HG02610 (cell line): Measurements from ENCODE around the gene HMGCR.
A peak's percentile ranks its signal among the peaks of the same experiment; 100 is the strongest.
"Not testable (repeated sequence)": the region's sequence is repeated elsewhere in the genome, so short reads cannot be mapped to it uniquely, and the experiment has no call there.

ENCODE experiments used
- ATAC-seq: cut with Tn5 transposase; IDR thresholded peaks from one replicate; pipeline ENCODE4 v1.9.1; 2021; ENCODE audit warnings: mild to moderate bottlenecking, moderate library complexity; ENCODE audit not compliant: unreplicated experiment

HMGCR gene

DNA sequence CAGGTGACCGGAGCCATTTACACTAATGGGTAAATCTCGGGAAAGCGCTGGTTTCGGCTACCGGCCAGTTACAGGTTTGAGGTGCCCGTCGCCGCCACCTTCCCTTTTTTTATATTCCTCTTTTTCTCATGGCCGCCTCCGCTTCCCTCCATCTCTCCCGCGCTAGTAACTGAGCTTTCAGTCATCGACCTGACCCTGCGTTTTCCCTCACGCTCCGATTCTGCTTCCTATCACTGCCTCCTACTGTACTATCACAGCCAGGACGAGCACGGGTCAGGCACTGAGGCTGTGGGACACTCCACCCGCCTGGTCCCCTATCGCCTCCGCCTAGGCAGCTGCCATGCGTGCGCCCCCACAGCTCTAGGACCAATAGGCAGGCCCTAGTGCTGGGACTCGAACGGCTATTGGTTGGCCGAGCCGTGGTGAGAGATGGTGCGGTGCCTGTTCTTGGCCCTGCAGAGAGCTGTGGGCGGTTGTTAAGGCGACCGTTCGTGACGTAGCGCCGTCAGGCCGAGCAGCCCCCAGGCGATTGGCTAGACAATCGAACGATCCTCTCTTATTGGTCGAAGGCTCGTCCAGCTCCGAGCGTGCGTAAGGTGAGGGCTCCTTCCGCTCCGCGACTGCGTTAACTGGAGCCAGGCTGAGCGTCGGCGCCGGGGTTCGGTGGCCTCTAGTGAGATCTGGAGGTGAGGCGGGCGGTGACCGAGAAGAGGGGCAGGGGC, at the start of gene HMGCR:
Gene HMGCR, plus strand, starts transcription at position 606 of the 722 bp plus-strand sequence. CDS start 5,386 bp downstream, outside the sequence.
- ATAC-seq, result peak; percentile 98

DNA sequence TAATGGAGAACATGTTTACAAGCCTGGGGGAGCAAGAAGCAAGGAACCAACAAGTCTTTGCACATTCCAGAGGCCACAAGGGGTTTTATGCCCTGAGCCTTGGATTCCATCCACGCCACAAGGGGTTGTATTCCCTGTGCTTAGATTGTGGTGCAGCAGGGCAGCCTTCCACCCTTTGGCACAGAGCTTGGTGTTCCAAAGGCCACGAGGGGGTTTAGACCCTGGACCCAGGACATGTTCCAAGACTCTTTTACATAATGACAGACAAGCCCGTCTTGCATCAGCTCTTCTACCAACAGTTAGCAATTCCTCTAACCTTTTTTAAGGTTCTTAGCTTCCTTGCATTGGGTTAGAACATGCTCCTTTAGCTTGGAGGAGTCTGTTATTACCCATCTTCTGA, 45.2 kb upstream of the HMGCR start:
- not testable (repeated sequence) for ATAC-seq

DNA sequence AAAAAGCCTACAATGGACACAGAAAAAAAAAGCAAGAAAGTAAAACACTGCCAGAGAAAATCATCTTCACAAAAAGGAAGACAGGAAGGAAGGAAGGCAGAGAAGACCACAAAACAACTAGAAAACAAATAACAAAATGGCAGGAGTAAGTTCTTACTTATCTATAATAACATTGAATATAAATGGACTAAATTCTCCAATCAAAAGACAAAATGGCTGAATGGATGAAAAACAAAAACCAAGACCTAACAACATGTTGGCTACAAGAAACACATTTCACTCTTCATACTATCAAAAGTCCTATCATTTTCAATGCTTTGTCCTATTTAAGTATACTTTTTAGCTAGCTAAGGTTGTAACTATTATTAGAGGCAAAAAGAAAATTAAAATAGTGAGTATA, 36.9 kb upstream of the HMGCR start:
- ATAC-seq, result no peak

DNA sequence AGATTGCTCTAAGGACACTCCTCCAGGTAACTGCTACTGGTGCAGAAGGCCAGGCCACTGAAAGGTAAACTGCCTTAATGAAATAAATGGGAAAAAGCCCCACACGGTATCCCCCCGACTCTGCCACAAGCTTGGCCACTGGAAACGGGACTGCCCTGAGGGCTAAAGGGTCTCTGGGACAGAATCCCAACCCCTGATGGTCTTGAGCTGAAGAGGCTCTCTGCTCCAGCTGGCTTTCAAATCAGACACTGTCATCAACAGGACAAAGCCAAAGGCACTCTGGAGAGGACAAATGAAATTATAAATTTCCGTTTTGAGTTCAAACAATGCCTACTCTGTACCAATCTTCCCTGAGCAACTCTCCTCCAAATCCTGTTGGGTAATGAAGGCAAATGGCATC, 33.6 kb upstream of the HMGCR start:
- ATAC-seq, result no peak

GRCh38 chr5:75304486-75304885, 32.5 kb upstream of the HMGCR start:
- not testable (repeated sequence) for ATAC-seq

- ATAC-seq, result no peak
These were observed 30.3 kb upstream of the HMGCR start for GRCh38 chr5:75306746-75307145.

DNA sequence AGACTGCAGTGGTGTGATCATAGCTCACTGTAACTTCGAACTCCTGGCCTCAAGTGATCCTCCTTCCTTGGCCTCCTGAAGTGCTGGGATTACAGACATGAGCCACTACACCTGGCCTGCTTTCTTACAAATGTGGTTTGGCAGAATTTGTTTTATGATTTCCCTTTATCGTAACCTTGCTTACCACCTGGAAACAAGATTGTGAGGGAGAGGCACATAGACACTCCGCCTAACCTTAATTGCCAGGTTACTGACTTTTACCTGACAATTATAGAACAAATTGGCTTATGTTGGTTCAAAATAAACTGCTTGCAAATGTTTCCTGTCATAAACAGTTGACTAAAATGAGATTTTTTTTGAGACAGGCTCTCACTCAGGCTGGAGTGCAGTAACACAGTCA, 26.8 kb upstream of the HMGCR start:
- no peak for ATAC-seq

DNA sequence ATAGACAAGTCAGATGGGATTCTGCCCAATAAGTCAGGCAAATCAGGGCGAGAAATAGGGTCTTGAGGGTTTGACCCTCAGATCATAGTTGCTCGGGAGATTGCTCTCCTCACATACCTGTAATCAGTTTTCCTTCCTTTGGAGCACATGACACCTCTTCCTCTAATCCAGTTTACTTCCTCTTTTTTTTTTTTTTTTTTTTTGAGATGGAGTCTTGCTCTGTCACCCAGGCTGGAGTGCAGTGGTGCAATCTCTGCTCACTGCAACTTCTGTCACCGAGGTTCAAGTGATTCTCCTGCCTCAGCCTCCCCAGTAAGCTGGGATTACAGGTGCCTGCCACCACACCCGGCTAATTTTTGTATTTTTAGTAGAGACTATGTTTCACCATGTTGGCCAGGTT, 17.9 kb upstream of the HMGCR start:
- ATAC-seq, result not testable (repeated sequence)

GRCh38 chr5:75319638-75320037, 17.4 kb upstream of the HMGCR start:
- ATAC-seq, result no peak

DNA sequence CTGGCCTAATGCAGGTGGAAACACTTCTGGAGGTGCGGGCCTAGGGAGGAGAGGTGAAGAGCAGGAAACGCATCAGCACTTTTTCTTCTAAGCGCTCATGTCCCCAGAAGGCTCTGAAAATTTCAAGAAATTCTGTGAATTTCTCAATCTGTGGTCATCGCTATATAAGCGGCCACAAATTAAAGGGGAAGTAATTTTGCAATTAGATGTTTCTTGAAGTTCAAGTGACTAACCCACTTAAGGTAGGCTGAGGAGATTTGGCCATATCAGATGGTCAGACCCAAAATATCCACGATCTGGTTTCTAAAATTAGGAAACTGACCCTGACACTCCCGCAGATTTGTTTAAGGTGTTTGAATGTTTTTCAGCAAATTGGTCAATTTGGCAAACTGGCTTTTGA, 16.6 kb upstream of the HMGCR start:
- ATAC-seq, result no peak

DNA sequence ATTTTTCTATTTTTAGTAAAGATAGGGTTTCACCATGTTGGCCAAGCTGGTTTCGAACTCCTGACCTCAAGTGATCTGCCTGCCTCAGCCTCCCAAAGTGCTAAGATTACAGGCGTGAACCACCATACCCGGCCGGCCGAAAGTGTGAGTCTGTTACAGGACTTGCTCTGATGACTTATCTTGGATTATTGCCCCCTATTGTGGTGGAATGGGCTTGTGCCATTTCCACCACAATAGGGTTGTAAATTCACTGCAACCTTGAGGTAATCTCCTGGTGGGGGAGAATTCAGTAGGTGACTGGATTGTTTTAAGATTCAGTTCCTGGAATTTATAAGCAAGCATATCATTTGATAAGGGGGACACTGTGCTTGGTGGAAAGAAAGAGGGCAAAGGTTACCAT, 15.0 kb upstream of the HMGCR start:
- no peak for ATAC-seq

GRCh38 chr5:75324791-75325190, 12.2 kb upstream of the HMGCR start:
- ATAC-seq, result no peak

DNA sequence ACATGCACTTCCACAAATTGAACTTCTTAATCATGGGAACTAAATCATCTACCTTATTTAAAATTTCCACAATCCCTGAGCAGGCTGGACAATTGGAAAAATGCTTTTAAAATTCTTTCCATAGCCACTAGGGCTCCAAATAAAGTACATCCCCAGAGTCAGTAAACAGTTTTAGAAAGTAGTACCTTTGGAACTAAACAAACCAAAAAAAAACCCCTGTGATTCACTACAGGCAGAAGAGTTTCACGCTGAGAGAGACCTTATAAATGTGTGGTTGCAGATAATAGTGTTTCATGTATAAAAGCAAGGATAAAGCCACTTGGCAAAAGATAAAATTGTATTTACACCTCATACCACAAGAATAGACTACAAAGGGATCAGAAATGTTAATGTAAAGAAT, 11.8 kb upstream of the HMGCR start:
- ATAC-seq, result no peak

GRCh38 chr5:75330404-75330803, 6.6 kb upstream of the HMGCR start:
- no peak for ATAC-seq

GRCh38 chr5:75331095-75332090, 5.6 kb upstream of the HMGCR start:
- ATAC-seq, result no peak

- not testable (repeated sequence) for ATAC-seq
These were observed 3.3 kb upstream of the HMGCR start for GRCh38 chr5:75333759-75334158.

GRCh38 chr5:75334413-75334812, 2.6 kb upstream of the HMGCR start:
- not testable (repeated sequence) for ATAC-seq

GRCh38 chr5:75335486-75335885, 1.5 kb upstream of the HMGCR start:
- no peak for ATAC-seq

DNA sequence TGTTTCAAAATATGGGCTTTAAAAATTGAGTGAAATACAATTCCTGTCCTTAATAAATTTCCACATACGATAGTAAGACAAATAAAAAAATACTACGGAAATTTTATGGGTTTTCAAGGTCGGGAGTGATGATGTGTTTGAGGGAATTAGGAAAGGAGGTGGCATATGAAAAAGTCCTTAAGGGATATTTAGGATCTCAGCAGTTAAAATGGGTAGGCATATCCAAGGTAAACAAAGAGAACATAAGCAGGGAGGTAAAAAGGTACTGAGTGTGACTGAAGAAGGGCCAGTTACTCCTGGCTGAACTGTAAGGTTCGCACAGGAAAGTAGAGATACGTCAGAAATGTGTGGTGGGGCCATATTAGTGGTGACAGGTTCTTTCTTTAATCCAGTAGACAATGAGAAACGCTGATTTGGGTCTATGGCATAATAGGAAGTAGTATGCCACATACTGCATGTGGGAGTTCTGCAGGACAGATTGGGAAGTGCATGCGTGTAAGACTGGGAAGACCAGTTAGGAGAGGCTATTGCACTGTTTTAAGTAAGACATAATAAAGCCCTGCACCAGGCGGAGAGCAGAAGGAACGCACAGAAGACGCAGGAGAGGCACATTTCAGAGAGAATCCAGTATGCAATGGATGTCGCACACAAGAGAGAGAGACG, 937 bp upstream of the HMGCR start:
- peak; percentile 0 for ATAC-seq

DNA sequence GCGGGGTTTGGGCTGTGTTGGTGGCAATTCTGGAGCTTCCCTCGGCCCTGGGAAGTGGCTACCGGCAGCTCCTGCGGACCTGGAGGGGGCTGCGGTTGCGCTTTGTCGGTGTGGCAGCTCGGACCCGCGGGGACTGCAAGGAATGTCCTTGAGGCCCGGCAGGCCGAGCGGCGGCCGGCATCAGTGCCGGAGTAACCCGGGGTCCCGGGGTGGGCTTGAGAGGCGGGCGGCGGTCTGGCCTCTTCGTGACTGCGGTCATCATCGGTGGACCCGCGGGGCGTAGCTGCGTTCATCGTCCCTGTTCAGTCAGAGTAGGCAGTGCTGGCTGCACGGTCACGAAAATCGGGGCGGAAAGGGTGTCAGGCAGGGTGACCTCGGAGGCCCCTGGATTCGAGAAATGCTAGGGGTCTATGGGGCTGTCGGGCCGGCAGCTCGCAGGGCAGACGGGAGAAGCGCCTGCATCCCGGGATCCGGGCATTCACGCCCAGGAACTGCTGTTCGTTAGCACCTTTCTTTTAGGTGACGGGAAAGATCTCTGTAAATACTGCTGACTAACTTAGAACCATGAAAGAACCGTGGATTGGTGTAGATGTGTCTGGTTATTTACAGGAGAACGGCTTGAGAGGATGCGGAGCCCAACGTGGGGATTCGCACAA, 474 bp downstream of the HMGCR start:
- no peak for ATAC-seq

DNA sequence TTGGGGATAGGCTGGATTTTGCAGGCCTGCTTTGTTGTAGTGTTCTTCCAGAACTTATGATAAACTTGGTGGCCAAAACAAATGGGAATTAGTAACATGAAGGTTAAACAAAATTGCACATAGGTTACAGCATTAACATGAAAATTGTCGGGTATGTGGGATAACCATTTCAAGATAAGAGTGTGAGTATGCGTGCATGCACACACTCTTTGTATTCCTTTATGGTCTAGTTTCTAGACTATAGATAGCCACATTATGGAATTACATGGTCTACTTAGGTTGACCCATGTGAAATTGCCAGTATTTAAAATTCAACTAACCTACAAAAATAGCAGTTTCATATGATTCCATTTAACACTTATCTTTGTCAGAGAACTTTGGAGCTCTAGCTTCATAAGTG, 1.4 kb downstream of the HMGCR start:
- no peak for ATAC-seq
